HK-2 (cell line): Measurements from ENCODE around the gene NR6A1.

ENCODE experiments used
- DNase-seq: peaks from one replicate; pipeline ENCODE4 v3.0.0-alpha.2; 2018; ENCODE audit not compliant: unreplicated experiment

The NR6A1 gene

DNA sequence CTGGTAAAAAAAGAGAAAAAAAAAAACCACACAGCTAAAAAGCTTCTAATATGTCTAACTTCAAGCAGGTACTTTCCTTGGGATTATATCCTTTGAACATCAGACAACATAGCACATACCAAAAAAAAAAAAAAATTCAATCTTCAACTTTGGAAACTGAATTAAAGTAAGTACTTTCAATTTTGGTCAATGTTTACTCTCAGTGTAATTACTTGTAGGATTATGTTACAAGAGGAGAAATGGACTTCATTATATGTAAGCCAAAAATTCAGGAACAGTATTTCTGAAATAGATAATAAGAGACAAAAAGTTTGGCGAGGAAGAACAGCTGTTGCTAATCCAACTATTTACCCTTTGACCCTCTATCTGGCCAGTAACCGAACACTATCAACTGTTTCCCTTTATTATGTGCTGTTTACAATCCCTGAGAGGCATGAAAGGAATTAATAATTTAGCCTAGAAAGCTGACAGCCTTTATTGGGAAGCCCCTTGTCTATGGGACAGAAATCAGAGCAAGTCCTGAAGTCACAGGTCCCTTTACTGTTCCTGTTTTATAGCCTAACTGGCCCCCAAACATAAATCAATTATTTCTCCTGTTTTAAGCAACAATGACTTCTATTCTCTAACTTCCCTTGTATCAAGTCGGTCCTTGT, 46.6 kb downstream of the NR6A1 start:
- DNase-seq = no peak

DNA sequence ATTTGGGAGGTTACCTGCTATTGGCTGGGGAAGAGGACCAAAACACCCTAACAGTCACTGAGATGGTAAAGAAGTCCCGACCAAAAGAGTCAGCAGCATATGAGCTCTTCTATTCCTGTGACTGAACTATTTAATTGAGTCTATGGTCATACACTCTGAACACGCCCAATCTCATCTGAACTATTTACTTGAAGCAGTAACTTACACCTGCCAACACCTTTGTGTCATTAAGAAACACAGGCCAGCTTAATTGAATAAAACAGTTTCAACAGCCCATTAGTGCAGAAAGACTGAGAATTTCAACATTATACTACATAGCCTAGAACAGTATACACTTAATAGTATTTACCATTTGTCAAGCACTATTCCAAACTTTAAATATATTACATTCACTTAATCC, 47.8 kb downstream of the NR6A1 start:
- no peak for DNase-seq

DNA sequence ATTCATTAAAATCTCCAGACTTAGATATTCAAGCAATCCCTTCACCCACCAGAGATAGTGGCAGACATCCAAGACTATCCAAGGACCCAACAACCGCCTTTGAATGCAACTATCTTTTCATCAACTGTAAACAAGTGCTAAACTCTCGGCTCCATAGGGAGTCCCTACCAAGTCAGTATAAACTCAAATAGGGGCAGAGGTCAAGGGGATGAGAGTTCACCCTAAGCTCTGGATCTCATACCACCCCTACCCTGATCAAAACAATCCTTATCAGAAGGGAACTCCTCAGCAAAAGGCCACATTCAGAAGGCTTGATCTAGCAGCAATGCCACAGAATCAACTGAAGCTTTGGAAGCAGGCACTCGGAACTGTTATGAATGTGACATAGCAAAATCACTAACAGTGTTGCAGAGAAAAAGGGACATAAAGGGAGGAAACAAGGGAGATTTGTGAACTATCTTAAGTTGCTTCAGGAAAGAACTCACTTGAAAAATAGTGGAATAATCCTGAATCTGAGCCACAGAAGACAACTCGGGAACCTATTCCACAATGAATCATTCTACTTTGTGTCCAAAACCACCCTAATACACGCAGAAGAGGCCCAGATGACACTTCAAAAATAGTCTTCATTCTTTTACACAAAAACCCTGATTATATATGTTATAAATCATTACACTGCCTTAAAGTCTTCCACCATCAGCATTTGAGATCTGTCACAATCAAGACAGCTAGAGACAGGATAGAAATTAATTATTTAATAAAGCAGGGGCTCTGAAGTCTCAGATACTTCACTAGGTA, 49.8 kb downstream of the NR6A1 start:
- no peak for DNase-seq

DNA sequence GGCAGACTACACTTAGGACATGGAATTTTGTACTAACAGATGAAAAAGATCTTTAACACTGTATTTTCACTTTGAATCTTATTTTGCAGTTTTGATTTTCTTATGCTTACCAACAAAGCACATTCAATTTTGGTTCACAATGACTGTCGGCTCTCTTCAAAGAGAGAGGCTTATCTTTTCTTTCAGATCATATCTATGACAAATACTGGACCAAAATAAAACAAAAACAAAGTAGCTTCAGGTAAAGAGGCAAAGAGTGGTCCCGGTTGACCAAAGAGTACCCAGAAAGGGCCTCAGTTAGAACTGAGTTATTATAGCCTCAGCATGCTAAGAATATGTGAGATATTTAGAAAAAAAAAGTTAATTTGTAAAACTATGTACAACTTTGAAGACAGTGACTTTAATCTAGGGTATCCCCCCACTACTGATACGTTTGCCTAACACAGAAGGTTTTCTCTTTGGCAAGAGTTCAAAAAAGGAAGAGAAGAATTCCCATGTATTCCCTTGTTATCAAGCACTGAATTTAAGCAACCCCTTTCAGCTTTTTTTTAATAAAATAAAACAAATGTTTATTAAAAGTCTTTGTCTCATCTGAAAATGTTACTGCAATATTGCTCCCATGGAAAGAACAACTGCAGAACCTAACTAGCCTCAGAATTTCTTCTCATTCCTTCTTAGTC, 50.5 kb downstream of the NR6A1 start:
- DNase-seq = no peak

DNA sequence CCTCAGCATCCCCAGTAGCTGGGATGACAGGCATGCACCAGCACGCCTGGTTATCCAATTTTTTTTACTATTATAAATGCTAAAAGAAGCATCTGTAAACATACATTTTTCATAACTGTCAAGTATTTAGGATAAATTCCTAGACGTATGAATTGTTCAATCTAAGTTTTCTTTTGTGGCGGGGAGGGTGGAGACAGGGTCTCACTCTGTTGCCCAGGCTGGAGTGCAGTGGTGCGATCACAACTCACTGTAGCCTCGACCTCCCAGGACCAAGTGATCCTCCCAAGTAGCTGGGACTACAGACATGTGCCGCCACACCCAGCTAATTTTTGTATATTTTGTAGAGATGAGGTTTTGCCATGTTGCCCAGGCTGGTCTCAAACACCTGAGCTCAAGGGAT, 52.2 kb downstream of the NR6A1 start:
- DNase-seq = no peak

DNA sequence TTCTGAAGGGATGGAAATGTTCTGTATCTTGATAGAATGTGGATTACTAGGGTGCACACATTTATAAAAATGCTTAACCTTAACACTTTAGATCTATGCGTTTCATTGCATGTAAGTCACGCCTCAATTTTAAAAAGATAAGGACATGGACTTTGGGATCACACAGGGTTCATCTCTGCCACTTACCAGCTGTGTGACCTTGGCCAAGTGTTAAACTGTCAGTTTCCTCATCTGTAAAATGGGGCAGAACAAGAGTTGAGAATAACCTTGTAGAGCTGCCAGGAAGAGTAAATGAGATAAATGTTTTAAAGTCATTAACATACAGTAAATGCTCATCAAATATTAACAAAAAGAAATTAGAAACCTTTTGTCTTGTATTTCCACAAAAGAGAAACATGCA, 53.5 kb downstream of the NR6A1 start:
- DNase-seq = no peak

DNA sequence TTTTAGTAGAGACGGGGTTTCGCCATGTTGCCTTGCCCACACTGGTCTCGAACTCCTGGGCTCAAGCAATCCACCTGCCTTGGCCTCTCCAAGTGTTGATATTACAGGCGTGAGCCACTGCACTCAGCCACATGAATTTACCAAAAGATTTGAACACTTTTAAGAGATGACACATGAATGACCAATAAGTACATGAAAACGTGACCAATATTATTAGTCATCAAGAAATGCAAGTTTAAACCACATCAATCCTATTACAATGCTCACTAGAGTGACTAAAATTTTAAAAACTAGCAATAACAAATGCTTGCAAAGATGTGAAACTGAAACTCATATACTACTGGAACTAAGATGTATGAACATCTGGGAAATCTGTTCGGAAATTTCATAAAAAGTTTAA, 54.3 kb downstream of the NR6A1 start:
- no peak for DNase-seq

DNA sequence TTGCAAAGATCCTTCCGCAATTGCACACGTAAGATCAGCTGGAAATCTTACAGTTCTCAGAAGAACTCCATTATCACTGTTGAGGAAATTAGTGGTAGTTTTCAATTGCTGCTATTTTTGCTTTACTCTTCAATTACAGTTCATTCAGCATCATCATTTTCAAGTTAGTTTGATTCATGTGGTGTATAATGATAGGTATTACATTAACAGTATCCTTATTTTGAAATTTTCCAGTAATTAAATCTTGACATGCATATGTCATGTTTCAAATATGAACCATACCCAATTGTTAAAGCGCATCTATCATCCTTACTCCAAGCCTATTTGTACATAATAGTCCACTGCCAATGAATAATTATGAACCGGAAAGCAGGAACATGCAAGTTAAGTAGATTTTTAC, 60.3 kb downstream of the NR6A1 start:
- no peak for DNase-seq

DNA sequence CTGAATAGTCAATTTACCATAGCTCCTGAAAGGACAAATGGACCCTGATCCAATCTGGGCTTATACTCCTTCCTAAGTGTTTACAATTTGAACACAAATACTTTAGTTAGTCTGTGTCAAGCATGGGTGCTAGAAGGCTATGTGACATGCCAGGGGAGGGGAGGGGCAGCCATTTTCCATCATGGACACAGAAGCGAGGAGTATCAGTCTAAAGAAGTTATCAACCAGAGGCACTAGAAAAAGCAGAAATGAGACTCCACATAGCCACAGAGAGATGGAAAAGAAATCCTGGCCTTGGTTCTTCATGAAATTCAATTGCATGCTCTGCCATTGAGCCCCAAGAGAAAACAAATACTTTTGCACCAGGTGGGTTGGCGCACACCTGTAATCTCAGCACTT, 61.8 kb downstream of the NR6A1 start:
- DNase-seq = no peak

DNA sequence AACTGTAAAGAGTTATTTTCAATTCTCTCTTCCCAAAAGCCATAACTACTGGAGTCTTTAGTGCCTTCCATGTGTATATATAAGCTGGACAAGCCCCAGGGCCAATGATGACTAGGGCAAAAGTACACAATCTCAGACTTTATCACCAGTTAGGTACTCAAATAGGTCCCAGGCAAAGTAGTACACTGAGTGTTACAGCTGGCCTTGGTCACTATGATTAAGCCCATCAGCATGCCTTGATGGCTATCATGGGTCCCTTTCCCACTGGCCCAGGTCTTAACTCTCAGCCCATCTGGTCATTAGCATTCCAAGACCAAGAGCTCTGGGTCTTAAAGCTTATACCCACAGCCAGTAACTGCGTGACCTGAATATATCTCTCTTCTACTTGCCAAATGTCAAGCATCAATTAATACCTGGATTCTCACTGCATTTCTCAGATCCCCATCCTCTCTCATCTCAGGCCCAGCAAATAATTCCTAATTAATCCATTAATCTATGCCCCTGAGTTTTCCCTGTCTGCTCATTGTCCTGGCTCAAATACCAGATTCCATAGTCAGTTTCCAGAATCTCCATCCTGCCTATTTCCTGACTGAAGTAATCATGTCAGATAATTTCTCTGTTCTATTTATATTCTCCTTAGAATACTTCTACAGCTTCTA, 62.3 kb downstream of the NR6A1 start:
- DNase-seq = no peak

DNA sequence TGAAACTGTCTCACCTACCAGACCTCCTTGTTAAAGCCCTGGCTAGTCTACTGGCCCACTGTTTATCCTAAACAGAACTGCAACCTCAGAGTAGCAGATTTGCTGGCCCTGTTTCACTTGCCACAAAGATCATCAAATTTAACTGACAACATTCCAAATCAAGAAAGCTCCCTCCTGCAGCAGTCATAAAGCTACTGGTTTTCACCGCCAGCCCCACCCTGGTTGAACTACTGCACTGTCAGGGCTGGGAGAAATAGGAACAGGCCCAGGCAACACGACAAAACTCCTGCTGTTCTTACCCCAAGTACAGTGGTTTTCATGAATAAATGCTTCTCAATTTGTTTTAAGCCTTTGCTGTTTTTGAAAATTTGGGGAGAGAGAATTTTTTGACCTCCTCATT, 63.0 kb downstream of the NR6A1 start:
- DNase-seq = no peak

DNA sequence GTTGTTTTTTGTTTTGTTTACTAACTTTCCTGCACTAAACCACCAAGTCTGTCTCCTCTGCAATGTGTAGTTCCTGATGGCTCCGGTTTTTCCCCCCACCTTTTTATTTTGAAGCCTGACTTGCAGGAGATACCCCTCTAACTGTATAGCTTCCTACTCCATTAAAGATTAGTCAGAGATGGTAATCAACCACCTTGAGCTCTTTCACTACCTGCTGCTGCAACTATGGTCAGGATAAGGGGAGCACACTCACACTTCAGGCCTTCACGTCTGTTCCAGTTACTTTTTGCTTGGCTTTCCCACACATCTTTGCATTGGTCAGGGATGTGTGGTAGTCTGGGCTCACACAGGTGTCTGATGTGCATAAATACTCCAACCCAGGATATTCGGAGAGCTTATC, 63.4 kb downstream of the NR6A1 start:
- no peak for DNase-seq

DNA sequence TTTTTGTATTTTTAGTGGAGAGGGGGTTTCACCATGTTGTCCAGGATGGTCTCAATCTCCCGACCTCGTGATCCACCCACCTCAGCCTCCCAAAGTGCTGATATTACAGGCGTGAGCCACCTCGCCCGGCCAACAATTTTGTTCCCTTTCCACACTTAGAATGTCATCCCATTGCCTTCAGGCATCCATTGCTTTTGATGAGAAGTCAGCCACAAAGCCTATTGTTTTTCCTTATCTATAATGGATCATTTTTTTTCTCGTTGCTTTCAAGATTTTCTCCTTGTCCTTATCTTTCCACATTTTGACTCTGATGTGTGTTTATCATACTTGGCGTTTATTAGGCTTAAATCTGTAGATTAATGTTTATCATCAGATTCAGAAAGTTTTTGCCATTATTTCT, 64.4 kb downstream of the NR6A1 start:
- DNase-seq = no peak

DNA sequence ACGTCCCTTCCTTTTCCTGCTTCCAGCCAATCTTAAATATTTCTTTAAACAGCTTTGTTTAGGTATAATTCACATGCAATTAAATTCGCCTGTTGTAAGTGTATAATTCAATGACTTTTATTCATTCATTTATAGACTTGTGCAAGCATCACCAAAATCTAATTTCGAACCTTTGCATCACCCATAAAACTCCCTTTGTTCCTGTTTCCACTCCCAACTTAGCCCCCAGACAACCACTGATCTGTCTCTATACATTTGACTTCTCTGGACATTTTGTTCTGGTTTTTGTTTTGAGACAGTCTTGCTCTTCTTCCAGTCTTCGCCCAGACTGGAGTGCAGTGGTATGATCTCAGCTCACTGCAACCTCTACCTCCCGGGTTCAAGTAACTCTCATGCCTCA, 71.5 kb downstream of the NR6A1 start:
- no peak for DNase-seq

DNA sequence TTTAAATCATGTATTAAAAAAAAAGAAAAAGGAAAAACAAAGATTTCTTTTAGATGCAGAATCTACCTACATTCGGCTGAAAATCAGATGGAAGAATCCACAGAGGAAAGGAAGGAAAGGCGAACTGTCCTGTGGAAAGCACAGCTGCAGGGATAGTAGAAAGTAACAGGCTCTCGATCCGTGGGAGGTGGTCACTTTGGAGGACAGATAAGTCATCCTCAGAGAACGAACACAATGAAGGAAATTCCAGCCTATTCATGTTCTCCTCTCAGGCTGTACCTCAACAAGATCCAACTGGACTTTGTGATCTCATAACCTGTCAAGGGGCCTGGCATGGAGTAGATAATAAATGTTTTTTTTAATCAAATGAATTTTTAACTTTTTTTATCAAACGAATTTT, 72.8 kb downstream of the NR6A1 start:
- no peak for DNase-seq

DNA sequence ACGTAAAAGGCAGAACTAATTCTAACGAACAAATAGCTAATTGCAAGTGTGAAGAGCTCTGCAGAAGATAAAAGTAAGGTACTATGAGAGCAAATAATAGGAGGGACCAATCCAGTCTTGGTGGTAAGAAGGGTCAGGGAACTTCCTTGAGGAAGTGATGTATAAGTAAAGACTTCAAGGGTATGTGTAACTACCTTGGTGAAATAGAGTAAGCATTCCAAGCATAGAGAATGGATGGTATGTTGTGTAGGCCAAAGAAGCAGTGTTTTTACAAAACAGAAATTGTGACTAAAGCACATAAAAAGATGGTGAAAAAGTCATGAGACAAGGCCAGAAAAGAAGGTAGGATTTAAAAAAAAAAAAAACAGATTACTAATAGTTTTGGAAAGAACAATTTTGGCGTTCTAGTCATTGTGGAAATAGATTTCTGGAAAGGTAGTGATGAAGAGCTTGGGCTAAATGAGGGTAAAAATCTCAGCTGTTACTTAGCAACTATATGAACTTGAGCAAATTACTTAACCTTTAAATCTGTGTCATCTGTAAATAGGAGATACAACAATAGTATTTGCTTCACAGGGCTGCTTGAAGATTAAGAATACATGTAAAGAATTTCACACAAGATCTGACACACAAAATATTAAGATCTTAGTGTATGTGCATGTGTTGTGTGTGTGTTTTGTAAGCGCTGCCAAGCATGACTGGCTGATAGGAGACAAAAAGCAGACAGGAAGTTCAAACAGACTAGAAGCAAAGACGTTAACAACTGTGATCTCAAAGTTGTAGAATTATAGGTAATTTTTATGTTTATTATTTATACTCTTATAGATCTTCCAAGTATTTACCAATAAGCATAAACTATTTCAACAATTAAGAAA, 73.5 kb downstream of the NR6A1 start:
- no peak for DNase-seq

DNA sequence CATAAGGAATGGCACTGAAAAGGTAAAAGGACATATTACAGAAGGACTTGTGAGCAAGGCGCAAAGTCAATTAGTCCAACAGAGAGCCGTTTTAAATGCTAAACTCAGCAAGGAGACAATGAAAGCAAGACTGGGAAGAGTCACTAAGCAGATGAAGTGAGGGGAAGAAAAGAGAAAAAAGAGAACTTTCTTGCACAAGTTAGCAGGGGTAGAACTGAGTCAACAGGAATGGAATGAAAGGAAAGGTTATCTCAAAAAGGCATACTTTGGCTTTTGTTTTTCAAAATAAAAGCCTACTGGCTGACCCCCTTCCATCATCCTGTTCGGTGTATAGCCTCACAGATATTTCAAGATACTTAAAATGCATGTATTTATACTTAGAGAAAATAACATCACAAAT, 75.0 kb downstream of the NR6A1 start:
- DNase-seq = no peak

DNA sequence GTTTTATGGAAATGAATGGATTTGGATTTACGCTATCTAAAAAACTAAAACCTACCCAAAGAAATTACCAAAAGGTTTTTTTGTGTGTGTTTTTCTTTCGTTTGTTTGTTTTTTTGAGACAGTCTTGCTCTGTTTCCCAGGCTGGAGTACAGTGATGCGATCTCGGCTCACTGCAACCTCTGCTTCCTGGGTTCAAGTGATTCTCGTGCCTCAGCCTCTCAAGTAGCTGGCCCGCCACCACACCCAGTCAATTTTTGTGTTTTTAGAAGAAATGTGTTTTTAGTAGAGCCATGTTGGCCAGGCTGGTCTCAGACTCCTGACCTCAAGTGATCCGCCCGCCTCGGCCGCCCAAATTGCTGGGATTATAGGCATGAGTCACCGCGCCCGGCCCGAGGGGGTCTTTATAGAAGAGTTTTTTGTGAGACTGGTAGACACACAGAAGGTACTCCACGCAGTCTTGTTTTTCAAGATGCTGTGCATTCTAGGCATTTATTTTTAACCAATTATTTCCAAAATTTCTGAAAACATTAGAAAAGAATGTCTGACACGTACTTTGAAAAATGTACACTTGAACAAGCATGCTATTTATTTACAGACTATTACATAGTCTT, 75.7 kb downstream of the NR6A1 start:
- peak; percentile 90 for DNase-seq

DNA sequence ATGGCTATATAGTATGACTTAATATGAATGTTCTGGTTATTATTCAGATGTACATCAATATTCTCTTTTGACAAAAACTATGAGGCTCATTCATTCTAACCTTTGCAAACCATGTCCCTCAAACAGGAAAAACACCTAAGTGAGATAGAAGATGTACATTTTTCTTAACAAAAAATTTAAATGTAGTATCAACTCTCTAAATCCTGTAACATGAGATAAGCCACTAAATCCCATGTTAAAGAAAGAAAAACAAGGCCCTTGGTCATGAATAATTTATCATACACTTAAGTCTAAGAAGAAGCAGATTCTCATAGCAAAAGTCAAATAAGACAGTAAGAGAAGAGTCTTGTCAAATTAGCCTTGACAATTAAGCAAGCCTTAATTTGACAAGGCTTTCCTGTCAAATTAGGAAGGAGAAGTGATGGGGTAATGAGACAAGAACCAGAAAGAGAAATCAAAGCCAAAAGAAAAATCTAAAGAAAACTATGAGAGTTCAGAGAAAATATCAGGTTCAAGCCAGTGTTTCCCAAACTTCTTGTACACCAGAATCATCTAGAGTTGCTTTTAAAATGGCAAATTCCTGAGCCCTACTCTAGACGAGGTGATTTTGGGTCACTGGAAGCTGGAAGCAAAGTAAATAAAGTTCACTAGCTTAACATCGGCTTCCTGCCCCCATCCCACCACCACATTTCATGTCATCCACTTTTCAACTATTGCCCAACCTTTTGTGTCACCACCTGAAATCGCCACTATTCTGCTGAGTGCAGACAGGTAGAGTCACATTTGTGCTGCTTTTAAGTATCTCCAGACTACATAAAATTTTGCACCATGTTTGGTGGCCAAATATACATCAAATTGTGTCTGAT, 76.5 kb downstream of the NR6A1 start:
- peak; percentile 41 for DNase-seq

DNA sequence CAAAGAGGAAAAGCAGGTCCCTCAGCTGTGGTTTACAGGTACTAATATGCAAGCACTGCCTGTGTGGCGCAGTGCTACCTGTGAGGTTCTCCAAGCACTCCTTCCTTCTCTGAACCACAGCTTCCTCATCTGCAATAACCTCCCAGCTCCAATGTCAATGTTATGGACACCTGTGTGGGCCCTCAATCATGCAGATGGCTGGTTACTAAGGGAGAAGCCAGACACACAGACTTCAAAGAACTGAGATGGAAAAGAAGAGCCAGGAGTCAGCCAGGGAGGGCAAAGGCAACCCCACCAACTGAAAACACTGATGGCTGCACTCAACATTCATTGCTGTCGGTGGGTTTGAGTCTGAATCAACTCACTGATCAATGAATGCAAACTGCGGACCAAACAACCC, 77.7 kb downstream of the NR6A1 start:
- no peak for DNase-seq
